Activated CD4-positive, alpha-beta memory T cell treated with anti-CD3 and anti-CD28 coated beads, Interleukin-2, amount 10 ng/mL, durations not matched to agents 7 days and 5 days (primary cell): Measurements from ENCODE around the gene ITGA2. TPM values are rescaled to one million over a fixed set of nuclear protein-coding genes. Genes with fewer than 3 reads are reported as not detected.

Source experiments
- CTCF ChIA-PET: fragments of 350-600 bp; sonication (Branson Sonifier 250); formaldehyde crosslinking; loops from one replicate; lab custom pipeline; 2021; ENCODE audit warnings: antibody characterized with exemption, inconsistent platforms; lab: Charles Lee
- POLR2A ChIA-PET: fragments of 350-600 bp; sonication (Branson Sonifier 250); formaldehyde crosslinking; loops from one replicate; lab custom pipeline; 2021; ENCODE audit warnings: antibody characterized with exemption; lab: Charles Lee
- DNase-seq: peaks from one replicate; pipeline ENCODE4 v3.0.0-alpha.2; 2020
- H3K27ac Mint-ChIP-seq: one replicate; pipeline ENCODE4 v1.8.0; 2021; ENCODE audit warnings: mild to moderate bottlenecking, mixed read lengths
- H3K27me3 Mint-ChIP-seq: one replicate; pipeline ENCODE4 v1.8.0; 2021; ENCODE audit warnings: mixed read lengths
- H3K36me3 Mint-ChIP-seq: one replicate; pipeline ENCODE4 v1.8.0; 2021; ENCODE audit warnings: low read depth, mixed read lengths
- H3K4me1 Mint-ChIP-seq: one replicate; pipeline ENCODE4 v1.8.0; 2021; ENCODE audit warnings: mixed read lengths
- H3K4me3 Mint-ChIP-seq: one replicate; pipeline ENCODE4 v1.8.0; 2021; ENCODE audit warnings: mild to moderate bottlenecking, mixed read lengths
- H3K9me3 Mint-ChIP-seq: one replicate; pipeline ENCODE4 v1.8.0; 2021; ENCODE audit warnings: mixed read lengths
- total RNA-seq, 2 experiments: library from RNA; stranded (reverse); gene quantifications; one replicate each; pipeline ENCODE4 v1.2.3, GENCODE V29; 2021

ITGA2 gene
- total RNA-seq, 2 experiments from 2014 or later = 10.2 to 11.2 TPM

GRCh38 chr5:53041071-53041692 is 52.0 kb downstream of the ITGA2 start:
- H3K4me3 Mint-ChIP-seq = peak overlapping the region; percentile 61
- H3K36me3 Mint-ChIP-seq = peaks cover 44% of the 10 kb centered on the region
- H3K27ac Mint-ChIP-seq = peak overlapping the region; percentile 87
- peaks cover 82% of the 10 kb centered on the region for H3K4me1 Mint-ChIP-seq
- no peaks in the 10 kb centered on the region for H3K27me3 Mint-ChIP-seq
- ChIA-PET CTCF (interaction anchor here (0.7 to 2.2 kb wide), 7 partner anchors 9 to 92 kb away, joined by 3 to 10 read pairs (median 3); no protein-coding TSS in a partner anchor), POLR2A (interaction anchor here (0.7 to 2.5 kb wide), 16 partner anchors 9 to 92 kb away, joined by 3 to 16 read pairs (median 4); partner anchors contain the start of genes ITGA2 and MOCS2)
- H3K9me3 Mint-ChIP-seq = no peaks in the 10 kb centered on the region
- peak; percentile 48 for DNase-seq

- ChIA-PET POLR2A (interaction anchor here (0.7 to 2.5 kb wide), 16 partner anchors 9 to 93 kb away, joined by 3 to 16 read pairs (median 4); partner anchors contain the start of genes ITGA2 and MOCS2), CTCF (interaction anchor here (0.7 to 2.2 kb wide), 5 partner anchors 9 to 93 kb away, joined by 3 to 10 read pairs (median 3); no protein-coding TSS in a partner anchor)
- H3K9me3 Mint-ChIP-seq = no peaks in the 10 kb centered on the region
- H3K27ac Mint-ChIP-seq = peak overlapping the region; percentile 87
- no peaks in the 10 kb centered on the region for H3K27me3 Mint-ChIP-seq
- peaks cover 80% of the 10 kb centered on the region for H3K4me1 Mint-ChIP-seq
- no peak for DNase-seq
- H3K4me3 Mint-ChIP-seq = peak overlapping the region; percentile 36
- H3K36me3 Mint-ChIP-seq = peaks cover 43% of the 10 kb centered on the region
These were observed 52.6 kb downstream of the ITGA2 start for GRCh38 chr5:53041740-53042139.

- peaks cover 61% of the 10 kb centered on the region for H3K4me1 Mint-ChIP-seq
- H3K27ac Mint-ChIP-seq = no peak overlapping the region
- H3K36me3 Mint-ChIP-seq = peaks cover 54% of the 10 kb centered on the region
- H3K9me3 Mint-ChIP-seq = no peaks in the 10 kb centered on the region
- ChIA-PET CTCF (interaction anchor here (0.9 kb wide), 1 partner anchor 77 kb away, joined by 3 read pairs; no protein-coding TSS in a partner anchor), POLR2A (interaction anchor here (0.7 to 1.9 kb wide), 2 partner anchors 13 to 17 kb away, joined by 3 to 9 read pairs; no protein-coding TSS in a partner anchor)
- H3K27me3 Mint-ChIP-seq = no peaks in the 10 kb centered on the region
- DNase-seq = no peak
- no peak overlapping the region for H3K4me3 Mint-ChIP-seq
These were observed 56.1 kb downstream of the ITGA2 start for GRCh38 chr5:53045263-53045662.

GRCh38 chr5:53048248-53048647 is 59.1 kb downstream of the ITGA2 start:
- POLR2A ChIA-PET = interaction anchor here (1.2 kb wide), 1 partner anchor 16 kb away, joined by 4 read pairs; no protein-coding TSS in a partner anchor
- Mint-ChIP-seq H3K36me3 (peaks cover 50% of the 10 kb centered on the region), H3K4me1 (peaks cover 34% of the 10 kb centered on the region), H3K27me3 (no peaks in the 10 kb centered on the region), H3K4me3 (no peak overlapping the region), H3K27ac (no peak overlapping the region), H3K9me3 (no peaks in the 10 kb centered on the region)
- no peak for DNase-seq
- CTCF ChIA-PET = interaction anchor here (0.7 kb wide), 1 partner anchor 100 kb away, joined by 3 read pairs; no protein-coding TSS in a partner anchor

- Mint-ChIP-seq H3K36me3 (peaks cover 28% of the 10 kb centered on the region), H3K4me1 (peaks cover 8% of the 10 kb centered on the region), H3K9me3 (no peaks in the 10 kb centered on the region), H3K4me3 (no peak overlapping the region), H3K27me3 (no peaks in the 10 kb centered on the region), H3K27ac (no peak overlapping the region)
- CTCF ChIA-PET = no interaction called here
- POLR2A ChIA-PET = interaction anchor here (1.6 kb wide), 1 partner anchor 11 kb away, joined by 3 read pairs; no protein-coding TSS in a partner anchor
- no peak for DNase-seq
These were observed 63.3 kb downstream of the ITGA2 start for GRCh38 chr5:53052499-53052898.

- POLR2A ChIA-PET = interaction anchor here (1.6 kb wide), 1 partner anchor 12 kb away, joined by 3 read pairs; no protein-coding TSS in a partner anchor
- Mint-ChIP-seq H3K36me3 (peaks cover 28% of the 10 kb centered on the region), H3K4me1 (no peaks in the 10 kb centered on the region), H3K27ac (no peak overlapping the region), H3K4me3 (no peak overlapping the region), H3K9me3 (no peaks in the 10 kb centered on the region), H3K27me3 (no peaks in the 10 kb centered on the region)
- CTCF ChIA-PET = no interaction called here
- DNase-seq = no peak
These were observed 64.2 kb downstream of the ITGA2 start for GRCh38 chr5:53053364-53053763.

GRCh38 chr5:53055365-53055764 is 66.2 kb downstream of the ITGA2 start:
- no peaks in the 10 kb centered on the region for H3K4me1 Mint-ChIP-seq
- ChIA-PET POLR2A (no interaction called here), CTCF (no interaction called here)
- H3K9me3 Mint-ChIP-seq = no peaks in the 10 kb centered on the region
- no peak overlapping the region for H3K27ac Mint-ChIP-seq
- no peaks in the 10 kb centered on the region for H3K27me3 Mint-ChIP-seq
- H3K36me3 Mint-ChIP-seq = peaks cover 34% of the 10 kb centered on the region
- H3K4me3 Mint-ChIP-seq = no peak overlapping the region
- no peak for DNase-seq

GRCh38 chr5:53059281-53059680 is 70.1 kb downstream of the ITGA2 start:
- CTCF ChIA-PET = interaction anchor here (1.3 kb wide), 1 partner anchor 111 kb away, joined by 3 read pairs; no protein-coding TSS in a partner anchor
- POLR2A ChIA-PET = no interaction called here
- DNase-seq = no peak
- H3K4me3 Mint-ChIP-seq = no peak overlapping the region
- H3K36me3 Mint-ChIP-seq = peaks cover 49% of the 10 kb centered on the region
- H3K9me3 Mint-ChIP-seq = no peaks in the 10 kb centered on the region
- H3K27ac Mint-ChIP-seq = no peak overlapping the region
- no peaks in the 10 kb centered on the region for H3K4me1 Mint-ChIP-seq
- no peaks in the 10 kb centered on the region for H3K27me3 Mint-ChIP-seq

- no peaks in the 10 kb centered on the region for H3K9me3 Mint-ChIP-seq
- POLR2A ChIA-PET = no interaction called here
- H3K36me3 Mint-ChIP-seq = peaks cover 66% of the 10 kb centered on the region
- DNase-seq = no peak
- no peaks in the 10 kb centered on the region for H3K27me3 Mint-ChIP-seq
- CTCF ChIA-PET = no interaction called here
- no peak overlapping the region for H3K4me3 Mint-ChIP-seq
- no peak overlapping the region for H3K27ac Mint-ChIP-seq
- peaks cover 11% of the 10 kb centered on the region for H3K4me1 Mint-ChIP-seq
These were observed 74.0 kb downstream of the ITGA2 start for GRCh38 chr5:53063176-53063575.

- H3K4me3 Mint-ChIP-seq = no peak overlapping the region
- ChIA-PET CTCF (no interaction called here), POLR2A (no interaction called here)
- peaks cover 11% of the 10 kb centered on the region for H3K4me1 Mint-ChIP-seq
- H3K9me3 Mint-ChIP-seq = no peaks in the 10 kb centered on the region
- DNase-seq = no peak
- no peaks in the 10 kb centered on the region for H3K27me3 Mint-ChIP-seq
- no peak overlapping the region for H3K27ac Mint-ChIP-seq
- H3K36me3 Mint-ChIP-seq = peaks cover 63% of the 10 kb centered on the region
These were observed 74.6 kb downstream of the ITGA2 start for GRCh38 chr5:53063791-53064190.

GRCh38 chr5:53066088-53066487 is 76.9 kb downstream of the ITGA2 start:
- no peak for DNase-seq
- Mint-ChIP-seq H3K4me3 (no peak overlapping the region), H3K4me1 (peaks cover 26% of the 10 kb centered on the region), H3K27ac (no peak overlapping the region), H3K36me3 (peaks cover 55% of the 10 kb centered on the region), H3K9me3 (no peaks in the 10 kb centered on the region), H3K27me3 (no peaks in the 10 kb centered on the region)
- ChIA-PET POLR2A (no interaction called here), CTCF (no interaction called here)

GRCh38 chr5:53067641-53068040 is 78.5 kb downstream of the ITGA2 start:
- CTCF ChIA-PET = interaction anchor here (2.7 kb wide), 1 partner anchor 32 kb away, joined by 6 read pairs; no protein-coding TSS in a partner anchor
- peaks cover 29% of the 10 kb centered on the region for H3K4me1 Mint-ChIP-seq
- POLR2A ChIA-PET = interaction anchor here (2.2 to 3.4 kb wide), 2 partner anchors 26 to 42 kb away, joined by 6 to 15 read pairs; partner anchors contain the start of gene MOCS2
- peaks cover 59% of the 10 kb centered on the region for H3K36me3 Mint-ChIP-seq
- no peak overlapping the region for H3K4me3 Mint-ChIP-seq
- no peaks in the 10 kb centered on the region for H3K27me3 Mint-ChIP-seq
- DNase-seq = no peak
- no peaks in the 10 kb centered on the region for H3K9me3 Mint-ChIP-seq
- H3K27ac Mint-ChIP-seq = no peak overlapping the region

- H3K9me3 Mint-ChIP-seq = no peaks in the 10 kb centered on the region
These were observed 79.2 kb downstream of the ITGA2 start for GRCh38 chr5:53068291-53068836.

More at GRCh38 chr5:53068291-53068836, 79.2 kb downstream of the ITGA2 start:
- DNase-seq = no peak
- peaks cover 62% of the 10 kb centered on the region for H3K36me3 Mint-ChIP-seq
- CTCF ChIA-PET = interaction anchor here (0.7 to 2.7 kb wide), 4 partner anchors 28 to 119 kb away, joined by 3 to 16 read pairs (median 6); no protein-coding TSS in a partner anchor
- no peaks in the 10 kb centered on the region for H3K27me3 Mint-ChIP-seq
- POLR2A ChIA-PET = interaction anchor here (0.7 to 3.4 kb wide), 7 partner anchors 11 to 90 kb away, joined by 3 to 15 read pairs (median 8); partner anchors contain the start of genes ITGA2 and MOCS2
- no peak overlapping the region for H3K4me3 Mint-ChIP-seq
- H3K4me1 Mint-ChIP-seq = peaks cover 29% of the 10 kb centered on the region
- no peak overlapping the region for H3K27ac Mint-ChIP-seq
